Measurements from ENCODE around the gene SENP3. TPM values are rescaled to one million over a fixed set of nuclear protein-coding genes. Genes with fewer than 3 reads are reported as not detected.

The SENP3 gene

Small RNA genes within 50 kb of the gene (small RNA-seq; reads per million reads assigned to genes)
- gene CD68 (ENCODE audit: insufficient read depth) (not detected), gene RF00019 (ENCODE audit: insufficient read depth) (not detected), gene SNORA48 (ENCODE audit: insufficient read depth) (not detected), gene SNORD10 (ENCODE audit: insufficient read depth) (not detected)

Measured in neuronal stem cell (in vitro differentiated cells).